Memory B cell (primary cell): ENCODE measurements around the gene TMEM108.

Source experiments
- ATAC-seq: fragments of 150-1000 bp; cut with Tn5 transposase; 2 replicates; pipeline ENCODE4 v1.10.0; 2021; ENCODE audit warnings: low read depth, mild to moderate bottlenecking, moderate library complexity
- DNase-seq, 2 donors: peaks; one replicate each; pipeline ENCODE4 v3.0.0; 2022; ENCODE audit warnings: low spot score in 2 of 2
- H3K27ac Mint-ChIP-seq: one replicate; pipeline ENCODE4 v1.8.0; 2022; ENCODE audit warnings: mild to moderate bottlenecking, moderate library complexity, mixed read lengths
- H3K27me3 Mint-ChIP-seq: one replicate; pipeline ENCODE4 v1.8.0; 2022; ENCODE audit warnings: mixed read lengths
- H3K36me3 Mint-ChIP-seq: one replicate; pipeline ENCODE4 v1.8.0; 2022; ENCODE audit warnings: mild to moderate bottlenecking, mixed read lengths
- H3K4me1 Mint-ChIP-seq: one replicate; pipeline ENCODE4 v1.8.0; 2022; ENCODE audit warnings: mixed read lengths
- H3K4me3 Mint-ChIP-seq: one replicate; pipeline ENCODE4 v1.8.0; 2022; ENCODE audit warnings: mild to moderate bottlenecking, moderate library complexity, mixed read lengths
- H3K9me3 Mint-ChIP-seq: one replicate; pipeline ENCODE4 v1.8.0; 2022; ENCODE audit warnings: mixed read lengths

The TMEM108 gene

GRCh38 chr3:133258358-133258757 lies 220.2 kb downstream of the TMEM108 start:
- DNase-seq (no peak), ATAC-seq (no peak)
- H3K27me3 Mint-ChIP-seq: peaks cover 6% of the 10 kb centered on the region
- no peak overlapping the region for H3K4me3 Mint-ChIP-seq
- peaks cover 1% of the 10 kb centered on the region for H3K9me3 Mint-ChIP-seq
- H3K36me3 Mint-ChIP-seq: no peaks in the 10 kb centered on the region
- H3K4me1 Mint-ChIP-seq: peaks cover 2% of the 10 kb centered on the region
- H3K27ac Mint-ChIP-seq: no peak overlapping the region

DNA sequence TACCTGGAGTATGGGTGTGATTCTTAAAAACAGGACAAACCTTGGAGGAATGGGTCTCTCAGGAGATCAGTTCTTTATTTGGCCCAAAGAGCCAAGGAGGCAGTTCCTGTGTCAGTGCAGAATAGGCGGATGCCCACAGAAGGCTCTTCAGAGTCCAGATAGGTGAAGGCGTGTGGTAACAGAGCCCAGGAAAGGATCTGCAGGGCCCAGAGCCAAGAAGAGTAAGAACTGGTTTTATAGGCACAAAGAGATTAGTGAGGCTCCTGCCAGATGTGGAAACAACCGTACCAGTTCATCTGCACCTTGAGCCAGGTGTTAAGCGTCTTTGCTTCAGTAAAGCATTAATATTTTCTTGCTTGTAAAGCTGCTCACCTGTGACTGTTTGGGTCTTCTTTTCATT lies 221.6 kb downstream of the TMEM108 start:
- no peak overlapping the region for H3K27ac Mint-ChIP-seq
- H3K4me1 Mint-ChIP-seq: peaks cover 2% of the 10 kb centered on the region
- H3K9me3 Mint-ChIP-seq: peaks cover 1% of the 10 kb centered on the region
- no peaks in the 10 kb centered on the region for H3K36me3 Mint-ChIP-seq
- H3K4me3 Mint-ChIP-seq: no peak overlapping the region
- no peak for ATAC-seq
- no peak for DNase-seq
- H3K27me3 Mint-ChIP-seq: peaks cover 4% of the 10 kb centered on the region

- Mint-ChIP-seq H3K4me3 (no peak overlapping the region), H3K27ac (no peak overlapping the region), H3K9me3 (no peaks in the 10 kb centered on the region), H3K4me1 (no peaks in the 10 kb centered on the region), H3K36me3 (no peaks in the 10 kb centered on the region), H3K27me3 (peaks cover 11% of the 10 kb centered on the region)
- DNase-seq (no peak), ATAC-seq (no peak)
These were observed 224.1 kb downstream of the TMEM108 start for GRCh38 chr3:133262333-133262732.

DNA sequence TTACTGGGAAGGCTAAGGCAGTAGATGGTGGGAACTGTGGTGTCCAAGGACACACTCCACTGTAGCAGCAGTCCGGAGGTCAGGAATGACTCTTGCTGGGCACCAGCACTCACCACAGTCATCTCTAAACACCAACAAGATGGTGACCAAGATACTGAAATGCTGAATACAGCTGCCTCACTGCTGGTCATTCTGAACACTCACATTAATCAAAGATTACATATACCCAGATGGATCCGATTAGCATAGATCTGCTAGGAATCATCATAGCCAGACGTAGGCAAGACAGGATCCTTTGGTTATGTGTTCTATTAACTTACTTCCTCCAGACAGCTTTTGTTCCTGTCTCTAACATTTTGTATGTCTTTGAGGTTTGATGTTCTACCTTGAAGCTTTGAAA lies 226.7 kb downstream of the TMEM108 start:
- no peak for ATAC-seq
- DNase-seq: no peak
- no peak overlapping the region for H3K27ac Mint-ChIP-seq
- no peaks in the 10 kb centered on the region for H3K9me3 Mint-ChIP-seq
- H3K4me3 Mint-ChIP-seq: no peak overlapping the region
- H3K4me1 Mint-ChIP-seq: no peaks in the 10 kb centered on the region
- no peaks in the 10 kb centered on the region for H3K36me3 Mint-ChIP-seq
- H3K27me3 Mint-ChIP-seq: peaks cover 11% of the 10 kb centered on the region

DNA sequence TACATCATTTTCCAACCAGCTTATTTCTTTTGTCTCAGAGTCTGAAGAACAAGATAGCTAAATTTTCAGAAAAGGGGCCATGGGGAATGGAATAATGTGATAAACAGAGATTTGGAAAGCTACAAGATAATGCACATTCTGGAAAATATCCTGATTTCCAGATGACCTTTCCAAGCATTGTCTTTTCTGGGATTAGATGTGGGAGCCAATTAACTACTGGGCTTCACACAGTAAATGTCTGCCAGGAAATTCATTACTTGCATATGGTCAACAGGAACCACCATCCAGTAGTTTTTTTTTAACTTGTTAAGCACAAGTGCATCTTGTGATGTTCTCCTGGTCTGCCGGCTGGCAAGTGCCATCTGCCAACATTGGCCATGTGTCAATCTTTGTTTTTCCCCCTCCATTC lies 230.5 kb downstream of the TMEM108 start:
- ATAC-seq (no peak), DNase-seq (no peak)
- H3K9me3 Mint-ChIP-seq: no peaks in the 10 kb centered on the region
- no peak overlapping the region for H3K4me3 Mint-ChIP-seq
- H3K4me1 Mint-ChIP-seq: no peaks in the 10 kb centered on the region
- no peak overlapping the region for H3K27ac Mint-ChIP-seq
- H3K27me3 Mint-ChIP-seq: peaks cover 14% of the 10 kb centered on the region
- no peaks in the 10 kb centered on the region for H3K36me3 Mint-ChIP-seq

GRCh38 chr3:133269393-133269792 lies 231.2 kb downstream of the TMEM108 start:
- DNase-seq (no peak), ATAC-seq (no peak)
- Mint-ChIP-seq H3K27me3 (peaks cover 14% of the 10 kb centered on the region), H3K4me3 (no peak overlapping the region), H3K4me1 (peaks cover 4% of the 10 kb centered on the region), H3K27ac (no peak overlapping the region), H3K36me3 (no peaks in the 10 kb centered on the region), H3K9me3 (no peaks in the 10 kb centered on the region)

GRCh38 chr3:133270631-133271030 lies 232.4 kb downstream of the TMEM108 start:
- no peaks in the 10 kb centered on the region for H3K36me3 Mint-ChIP-seq
- no peak overlapping the region for H3K27ac Mint-ChIP-seq
- no peaks in the 10 kb centered on the region for H3K9me3 Mint-ChIP-seq
- H3K4me3 Mint-ChIP-seq: no peak overlapping the region
- H3K4me1 Mint-ChIP-seq: peaks cover 4% of the 10 kb centered on the region
- peaks cover 14% of the 10 kb centered on the region for H3K27me3 Mint-ChIP-seq
- ATAC-seq (no peak), DNase-seq (no peak)

GRCh38 chr3:133271042-133271441 lies 232.9 kb downstream of the TMEM108 start:
- DNase-seq: no peak
- Mint-ChIP-seq H3K4me1 (peaks cover 4% of the 10 kb centered on the region), H3K36me3 (no peaks in the 10 kb centered on the region), H3K27me3 (peaks cover 13% of the 10 kb centered on the region), H3K4me3 (no peak overlapping the region), H3K27ac (no peak overlapping the region), H3K9me3 (no peaks in the 10 kb centered on the region)
- no peak for ATAC-seq

DNA sequence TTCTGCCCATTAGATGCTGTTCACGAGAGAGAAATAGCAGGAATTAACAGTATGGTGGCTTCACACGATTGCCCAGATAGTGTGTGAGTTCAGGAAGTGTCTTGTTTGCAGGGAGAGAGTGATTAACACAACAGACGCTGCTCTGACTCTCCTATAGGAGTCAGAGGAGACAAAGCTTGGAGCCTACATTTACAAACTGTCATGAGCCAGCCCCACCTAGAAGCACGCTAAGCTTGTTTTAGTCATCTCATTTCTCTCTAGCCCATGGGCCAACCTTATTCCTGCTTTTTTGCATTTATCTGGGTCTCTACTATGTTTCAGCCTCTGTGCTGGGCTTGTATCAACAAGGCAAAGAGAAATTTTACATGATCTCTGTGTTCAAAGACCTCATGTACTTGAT lies 233.3 kb downstream of the TMEM108 start:
- H3K36me3 Mint-ChIP-seq: no peaks in the 10 kb centered on the region
- no peak overlapping the region for H3K27ac Mint-ChIP-seq
- peaks cover 8% of the 10 kb centered on the region for H3K27me3 Mint-ChIP-seq
- DNase-seq (no peak), ATAC-seq (no peak)
- peaks cover 5% of the 10 kb centered on the region for H3K4me1 Mint-ChIP-seq
- H3K4me3 Mint-ChIP-seq: no peak overlapping the region
- no peaks in the 10 kb centered on the region for H3K9me3 Mint-ChIP-seq

- H3K27me3 Mint-ChIP-seq: peaks cover 8% of the 10 kb centered on the region
- H3K27ac Mint-ChIP-seq: no peak overlapping the region
- no peaks in the 10 kb centered on the region for H3K36me3 Mint-ChIP-seq
- peaks cover 8% of the 10 kb centered on the region for H3K4me1 Mint-ChIP-seq
- DNase-seq (no peak), ATAC-seq (no peak)
- H3K4me3 Mint-ChIP-seq: no peak overlapping the region
- no peaks in the 10 kb centered on the region for H3K9me3 Mint-ChIP-seq
These were observed 235.2 kb downstream of the TMEM108 start for GRCh38 chr3:133273346-133273745.

DNA sequence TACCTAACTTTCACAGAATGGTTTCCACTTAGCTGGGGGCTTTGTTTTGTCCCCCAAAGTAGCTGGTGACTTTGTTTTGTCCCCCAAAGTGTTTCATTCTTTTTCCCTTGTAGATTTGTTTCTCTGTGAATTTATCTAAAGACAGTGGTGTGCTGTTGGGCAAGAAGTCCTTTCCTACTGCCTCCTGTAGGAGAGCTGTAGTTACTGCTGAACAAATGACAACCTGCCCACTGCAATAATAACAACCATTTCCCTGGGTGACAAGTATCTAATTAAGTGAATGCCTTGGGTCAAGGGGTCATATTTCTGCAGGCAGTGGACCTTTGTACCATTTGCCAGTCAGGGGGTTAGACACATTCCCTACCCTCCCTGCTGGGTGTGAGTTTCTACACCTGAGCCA lies 236.3 kb downstream of the TMEM108 start:
- no peak overlapping the region for H3K4me3 Mint-ChIP-seq
- H3K36me3 Mint-ChIP-seq: no peaks in the 10 kb centered on the region
- H3K9me3 Mint-ChIP-seq: no peaks in the 10 kb centered on the region
- H3K27me3 Mint-ChIP-seq: peaks cover 8% of the 10 kb centered on the region
- no peak for ATAC-seq
- no peak for DNase-seq
- H3K4me1 Mint-ChIP-seq: peaks cover 8% of the 10 kb centered on the region
- no peak overlapping the region for H3K27ac Mint-ChIP-seq

DNA sequence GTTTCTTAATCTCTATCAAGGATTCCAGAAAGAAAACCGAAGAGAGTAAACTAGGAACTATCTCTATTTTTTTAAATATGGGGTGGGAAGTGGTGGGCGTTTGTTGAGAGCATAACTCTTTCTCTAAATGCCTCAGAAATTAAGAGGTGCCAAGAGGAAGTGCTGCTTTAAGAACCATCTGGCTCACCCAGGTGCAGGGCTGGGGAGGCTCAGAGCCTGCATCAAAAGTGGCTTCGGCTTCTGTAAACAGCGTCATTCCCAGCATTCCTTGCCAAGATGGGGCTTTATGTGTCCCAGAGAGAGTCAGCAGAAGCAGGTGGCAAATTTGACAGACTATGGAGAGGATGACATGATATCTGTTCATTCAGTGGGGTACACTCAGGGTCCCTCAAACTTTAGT lies 238.4 kb downstream of the TMEM108 start:
- Mint-ChIP-seq H3K36me3 (no peaks in the 10 kb centered on the region), H3K27me3 (peaks cover 1% of the 10 kb centered on the region), H3K9me3 (no peaks in the 10 kb centered on the region), H3K4me1 (peaks cover 8% of the 10 kb centered on the region), H3K4me3 (no peak overlapping the region), H3K27ac (no peak overlapping the region)
- DNase-seq: no peak
- ATAC-seq: no peak

DNA sequence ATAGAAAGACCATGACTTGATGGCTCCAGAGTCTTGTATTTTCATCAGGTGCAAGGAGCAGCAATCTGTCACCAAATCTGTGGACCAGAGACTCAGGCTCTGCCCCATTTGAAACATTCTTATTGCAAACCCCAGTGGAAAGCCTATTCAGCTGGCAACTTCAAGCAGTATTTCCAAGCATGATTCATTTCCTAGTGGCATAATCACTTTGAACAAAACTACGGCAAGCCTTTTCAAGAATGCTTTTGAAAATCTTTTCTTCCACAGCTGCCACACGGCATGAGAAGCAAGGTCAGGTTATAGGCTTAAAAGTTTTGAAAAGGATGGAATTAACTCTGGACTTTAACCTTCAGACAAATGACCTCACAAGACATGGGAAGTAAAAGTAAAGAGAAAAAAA lies 239.6 kb downstream of the TMEM108 start:
- no peaks in the 10 kb centered on the region for H3K9me3 Mint-ChIP-seq
- peaks cover 8% of the 10 kb centered on the region for H3K4me1 Mint-ChIP-seq
- no peak for ATAC-seq
- no peak overlapping the region for H3K4me3 Mint-ChIP-seq
- H3K27me3 Mint-ChIP-seq: peaks cover 1% of the 10 kb centered on the region
- H3K27ac Mint-ChIP-seq: no peak overlapping the region
- DNase-seq: no peak
- no peaks in the 10 kb centered on the region for H3K36me3 Mint-ChIP-seq

DNA sequence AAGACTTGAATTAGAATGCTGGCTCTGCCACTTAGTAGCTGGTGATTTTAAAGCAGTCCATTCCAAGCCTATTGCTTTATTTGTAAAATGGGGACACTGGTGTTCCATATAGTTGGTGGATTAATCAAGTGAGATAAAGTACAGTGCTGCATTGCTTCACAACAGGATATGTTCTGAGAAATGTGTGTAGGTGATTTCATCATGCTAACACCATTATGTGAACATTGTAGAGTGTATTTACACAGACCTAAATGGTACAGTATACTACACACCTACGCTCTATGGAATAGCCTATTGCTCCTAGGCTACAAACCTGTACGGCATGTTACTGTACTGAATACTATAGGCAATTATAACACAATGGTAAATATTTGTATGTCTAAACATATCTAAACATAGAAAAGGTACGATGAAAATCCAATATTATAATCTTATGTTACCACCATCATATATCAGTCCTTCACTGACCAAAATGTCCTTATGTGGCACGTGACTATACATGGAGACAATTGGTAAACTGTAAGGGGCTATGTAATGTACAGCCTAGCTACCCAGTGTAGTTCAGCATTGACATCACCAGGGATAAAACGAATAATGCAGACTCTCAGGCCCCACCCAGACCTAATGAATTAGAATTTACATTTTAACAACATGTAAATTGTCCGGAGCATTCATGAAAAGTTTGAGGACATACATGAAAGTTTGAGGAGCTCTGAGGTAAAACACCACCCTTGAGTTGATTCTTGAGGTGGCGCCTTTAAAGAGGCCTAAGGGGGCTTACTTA lies 240.3 kb downstream of the TMEM108 start:
- DNase-seq (no peak), ATAC-seq (no peak)
- no peak overlapping the region for H3K4me3 Mint-ChIP-seq
- H3K27me3 Mint-ChIP-seq: peaks cover 1% of the 10 kb centered on the region
- peaks cover 8% of the 10 kb centered on the region for H3K4me1 Mint-ChIP-seq
- H3K36me3 Mint-ChIP-seq: no peaks in the 10 kb centered on the region
- H3K27ac Mint-ChIP-seq: no peak overlapping the region
- no peaks in the 10 kb centered on the region for H3K9me3 Mint-ChIP-seq

- peaks cover 2% of the 10 kb centered on the region for H3K27me3 Mint-ChIP-seq
- H3K4me1 Mint-ChIP-seq: peaks cover 3% of the 10 kb centered on the region
- H3K27ac Mint-ChIP-seq: no peak overlapping the region
- no peak overlapping the region for H3K4me3 Mint-ChIP-seq
- DNase-seq: no peak
- no peak for ATAC-seq
- H3K36me3 Mint-ChIP-seq: no peaks in the 10 kb centered on the region
- no peaks in the 10 kb centered on the region for H3K9me3 Mint-ChIP-seq
These were observed 242.4 kb downstream of the TMEM108 start for GRCh38 chr3:133280586-133280985.
